Keratinocyte (primary cell): ENCODE measurements around the gene CRELD1. TPM values are rescaled to one million over a fixed set of nuclear protein-coding genes. Genes with fewer than 3 reads are reported as not detected.
A peak's percentile ranks its signal among the peaks of the same experiment; 100 is the strongest.

Experiments
- DNase-seq: peaks from one replicate; pipeline ENCODE4 v3.0.0-alpha.2; 2011; ENCODE audit warnings: low read depth, missing footprints, low spot score
- FAIRE-seq: peaks from 2 replicates; lab custom pipeline; 2011; peaks lifted over from hg19 to GRCh38; lab: Jason Lieb, UNC
- H2AFZ ChIP-seq: 2 replicates; pipeline ENCODE4 v1.6.0; 2012; ENCODE audit warnings: low read length, control low read depth, inconsistent platforms; ENCODE audit not compliant: control insufficient read depth
- H3K27ac ChIP-seq: 2 replicates; pipeline ENCODE4 v1.5.1; 2011; ENCODE audit warnings: low read length; ENCODE audit not compliant: control insufficient read depth, insufficient read depth
- H3K27me3 ChIP-seq: 3 replicates; pipeline ENCODE4 v1.6.0; 2011; ENCODE audit warnings: low read length; ENCODE audit not compliant: control insufficient read depth, insufficient read depth; ENCODE audit errors: extremely low read depth
- H3K36me3 ChIP-seq, 2 experiments: 2 replicates in 1 of 2; 3 replicates in 1 of 2; pipeline ENCODE4 v1.5.1; 2011; ENCODE audit warnings: low read length in 2 of 2, mild to moderate bottlenecking in 1 of 2; ENCODE audit not compliant: control insufficient read depth in 2 of 2, insufficient read depth in 2 of 2; ENCODE audit errors: extremely low read depth in 1 of 2
- H3K4me1 ChIP-seq: 3 replicates; pipeline ENCODE4 v1.5.1; 2011; ENCODE audit warnings: low read length; ENCODE audit not compliant: control insufficient read depth, insufficient read depth; ENCODE audit errors: extremely low read depth
- H3K4me2 ChIP-seq: 3 replicates; pipeline ENCODE4 v1.6.0; 2011; ENCODE audit warnings: low read depth, low read length; ENCODE audit not compliant: control insufficient read depth, insufficient read depth; ENCODE audit errors: extremely low read depth
- H3K4me3 ChIP-seq, 3 experiments: fragments of 200-600 bp in 1 of 3; sonication (generic) in 1 of 3; 2 replicates in 2 of 3; 3 replicates in 1 of 3; pipeline ENCODE4 v1.5.1; 2011 to 2016; ENCODE audit warnings: low read length in 3 of 3, mild to moderate bottlenecking in 3 of 3, control low read depth in 2 of 3, inconsistent platforms in 1 of 3, low read depth in 1 of 3, mixed read lengths in 1 of 3, mixed run types in 1 of 3, moderate library complexity in 1 of 3; ENCODE audit not compliant: control insufficient read depth in 2 of 3, insufficient read depth in 2 of 3; ENCODE audit errors: extremely low read depth in 1 of 3
- H3K79me2 ChIP-seq: 2 replicates; pipeline ENCODE4 v1.6.0; 2012; ENCODE audit warnings: low read length; ENCODE audit not compliant: control insufficient read depth, insufficient read depth
- H3K9ac ChIP-seq: 3 replicates; pipeline ENCODE4 v1.6.0; 2011; ENCODE audit warnings: low read length; ENCODE audit not compliant: control insufficient read depth, insufficient read depth; ENCODE audit errors: extremely low read depth
- H3K9me1 ChIP-seq: 3 replicates; pipeline ENCODE4 v1.6.0; 2011; ENCODE audit warnings: low read length; ENCODE audit not compliant: control insufficient read depth, insufficient read depth; ENCODE audit errors: extremely low read depth
- H3K9me3 ChIP-seq: 2 replicates; pipeline ENCODE4 v1.5.1; 2012; ENCODE audit warnings: low read depth, low read length; ENCODE audit not compliant: control insufficient read depth
- H4K20me1 ChIP-seq: 3 replicates; pipeline ENCODE4 v1.6.0; 2011; ENCODE audit warnings: low read length; ENCODE audit not compliant: control insufficient read depth, insufficient read depth; ENCODE audit errors: extremely low read depth
- CTCF ChIP-seq, 3 experiments: IDR thresholded peaks in 1 of 3; conservative IDR thresholded peaks in 1 of 3; optimal IDR thresholded peaks in 1 of 3; 2 replicates in 2 of 3; 3 replicates in 1 of 3; pipeline versions ENCODE3 to v1.5.1; 2011; ENCODE audit warnings: low read length in 3 of 3, mild to moderate bottlenecking in 3 of 3, moderate library complexity in 2 of 3, control low read depth in 1 of 3, inconsistent platforms in 1 of 3; ENCODE audit not compliant: insufficient read depth in 2 of 3; ENCODE audit errors: extremely low read depth in 1 of 3
- EZH2 ChIP-seq: IDR thresholded peaks from one replicate; pipeline ENCODE4 v1.6.1; 2012; ENCODE audit warnings: inconsistent platforms, mild to moderate bottlenecking, low read length, moderate library complexity
- dilution Hi-C: fragments of 300-500 bp; cut with MboI; formaldehyde crosslinking; loops from one replicate; pipeline ENCODE4 v1.7.0; 2020; ENCODE audit warnings: low sequenced_read_pairs; ENCODE audit not compliant: extremely low pct_ligation_motif_present
- polyA plus RNA-seq, 5 experiments: library from polyadenylated mRNA; depleted of rRNA in 3 of 5; stranded (reverse) in 3 of 5; stranded (forward) in 1 of 5; unstranded in 1 of 5; fragments of >200 nt; gene quantifications; 1 replicate in 1 of 5; 2 replicates in 3 of 5; 3 replicates in 1 of 5; pipeline versions ENCODE4 v1.2.1 to v1.2.3, GENCODE V29; 2011 to 2012; ENCODE audit warnings: missing spikeins in 2 of 5, low read depth in 1 of 5, low replicate concordance in 1 of 5

Gene CRELD1
- polyA plus RNA-seq, 1 donor (not counting 4 experiments of a cell fraction or from before 2014, with no cell fraction given): 11.2 TPM

DNA sequence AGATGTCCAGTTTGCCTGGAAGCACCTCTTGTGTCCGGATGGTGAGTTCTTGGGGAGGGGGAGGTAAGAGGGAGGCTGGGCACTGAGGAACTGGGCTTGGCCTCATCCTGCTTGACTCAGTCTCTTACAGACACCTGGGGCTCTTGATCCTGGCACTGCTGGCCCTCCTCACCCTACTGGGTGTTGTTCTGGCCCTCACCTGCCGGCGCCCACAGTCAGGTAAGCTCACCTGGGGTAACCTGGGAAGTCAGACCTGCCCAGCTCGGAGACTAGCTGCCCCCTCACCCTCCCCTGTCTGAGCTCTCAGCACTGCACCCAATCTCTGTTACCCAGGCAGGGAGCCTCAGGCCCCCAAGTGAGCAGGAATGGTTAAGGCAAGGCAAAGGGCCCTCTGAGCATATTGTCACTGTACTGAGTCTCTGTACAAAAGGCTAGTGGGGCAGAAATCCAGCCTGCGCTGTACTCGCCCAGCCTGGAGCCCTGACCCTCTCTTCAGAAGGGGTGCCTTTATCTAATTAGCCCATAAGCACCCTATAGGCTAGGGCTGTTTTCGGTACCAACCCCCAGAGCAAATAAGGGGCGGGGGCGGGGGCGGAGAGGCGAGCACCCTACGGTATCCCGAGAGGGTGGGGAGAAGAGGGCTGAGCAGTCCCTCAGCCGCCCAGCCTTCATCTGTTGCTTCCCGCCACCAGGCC lies 18.9 kb upstream of the CRELD1 start:
- no peaks in the 10 kb centered on the region for H3K79me2 ChIP-seq
- FAIRE-seq (no peak), DNase-seq (no peak)
- H4K20me1 ChIP-seq: no peaks in the 10 kb centered on the region
- dilution Hi-C loops: no loop called here
- no peaks in the 10 kb centered on the region for H3K9me3 ChIP-seq
- no peak overlapping the region for H3K9ac ChIP-seq
- no peaks in the 10 kb centered on the region for H3K27me3 ChIP-seq
- peaks cover 43% of the 10 kb centered on the region for H3K4me1 ChIP-seq
- no peak overlapping the region for H2AFZ ChIP-seq
- H3K36me3 ChIP-seq: peaks cover 10 to 11% of the 10 kb centered on the region in 2 experiments
- H3K9me1 ChIP-seq: no peaks in the 10 kb centered on the region
- TF ChIP-seq CTCF (optimal IDR thresholded peaks at IDR 0.05 in 1 of 3, IDR thresholded peaks at IDR 0.05 in 1 of 3, conservative IDR thresholded peaks at IDR 0.05 in 1 of 3; ENCODE audit: extremely low read depth in 1 of 3, insufficient read depth in 2 of 3, low read length in 3 of 3) (no peak), EZH2 (no peak)
- H3K4me2 ChIP-seq: no peak overlapping the region
- H3K4me3 ChIP-seq: no peak overlapping the region
- no peak overlapping the region for H3K27ac ChIP-seq

- peak overlapping the region; percentile 9 for H3K9ac ChIP-seq
- H3K4me1 ChIP-seq: peaks cover 43% of the 10 kb centered on the region
- H3K4me3 ChIP-seq: peak overlapping the region in 1 of 3 experiments; percentile 47
- H4K20me1 ChIP-seq: no peaks in the 10 kb centered on the region
- H3K4me2 ChIP-seq: peak overlapping the region; percentile 53
- TF ChIP-seq EZH2: no peak
- peak in 1 of 3 experiments; percentile 13 for TF ChIP-seq CTCF (optimal IDR thresholded peaks at IDR 0.05 in 1 of 3, IDR thresholded peaks at IDR 0.05 in 1 of 3, conservative IDR thresholded peaks at IDR 0.05 in 1 of 3; ENCODE audit: extremely low read depth in 1 of 3, insufficient read depth in 2 of 3, low read length in 3 of 3)
- H3K27me3 ChIP-seq: no peaks in the 10 kb centered on the region
- no peak for FAIRE-seq
- H3K79me2 ChIP-seq: no peaks in the 10 kb centered on the region
- dilution Hi-C loops: no loop called here
- H3K27ac ChIP-seq: no peak overlapping the region
- H2AFZ ChIP-seq: no peak overlapping the region
- no peaks in the 10 kb centered on the region for H3K9me1 ChIP-seq
- no peaks in the 10 kb centered on the region for H3K9me3 ChIP-seq
- peaks cover 10 to 11% of the 10 kb centered on the region in 2 experiments for H3K36me3 ChIP-seq
- DNase-seq: no peak
Measured at GRCh38 chr3:9915254-9916141, 18.1 kb upstream of the CRELD1 start.
